ENCODE data around the gene COL20A1.

COL20A1 gene

DNA sequence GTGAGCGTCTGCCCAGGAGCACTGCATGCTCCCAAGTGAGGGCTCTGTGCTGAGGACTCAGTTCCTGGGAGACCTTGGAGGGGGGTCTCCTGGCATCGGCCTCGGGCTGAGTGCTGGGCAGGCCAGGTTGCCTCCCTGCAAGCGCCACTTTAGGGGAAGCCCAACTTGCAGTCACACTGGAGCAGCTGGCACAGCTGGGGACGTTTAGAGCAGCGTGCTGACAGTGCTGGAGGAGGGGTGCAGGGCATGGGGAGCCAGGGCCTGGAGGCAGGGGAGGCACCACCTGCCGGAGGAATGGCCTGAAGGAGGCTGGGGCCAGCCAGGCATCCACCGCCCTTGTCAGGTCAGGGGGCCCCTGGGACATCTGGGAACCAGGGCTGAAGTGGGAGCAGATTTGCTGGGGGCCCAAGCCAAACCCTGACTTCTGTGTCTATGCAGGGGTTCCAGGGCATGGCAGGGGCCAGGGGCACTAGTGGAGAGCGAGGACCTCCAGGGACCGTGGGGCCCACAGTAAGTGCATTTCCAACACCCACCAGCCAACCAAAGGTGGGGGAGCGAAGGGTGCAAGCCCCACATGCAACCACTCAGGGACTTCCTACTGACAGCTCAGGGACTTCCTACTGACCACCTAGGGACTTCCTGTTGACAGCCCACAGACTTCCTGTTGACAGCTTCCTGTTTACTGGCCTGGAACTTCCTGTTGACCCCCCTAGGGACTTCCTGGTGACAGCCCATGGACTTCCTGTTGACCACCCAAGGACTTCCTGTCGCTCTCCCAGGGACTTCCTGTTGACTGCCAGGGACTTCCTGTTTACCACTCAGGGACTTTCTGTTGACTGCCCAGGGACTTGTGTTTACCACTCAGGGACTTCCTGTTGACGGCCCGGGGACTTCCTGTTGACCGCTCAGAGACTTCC, 33.6 kb downstream of the COL20A1 start:
- ChIA-PET CTCF (interaction anchor here (1.0 to 1.7 kb wide), 3 partner anchors 12 to 103 kb away, joined by 3 to 4 read pairs (median 3); no protein-coding TSS in a partner anchor), POLR2A (no interaction called here)
- TF ChIP-seq, protein P1, sequence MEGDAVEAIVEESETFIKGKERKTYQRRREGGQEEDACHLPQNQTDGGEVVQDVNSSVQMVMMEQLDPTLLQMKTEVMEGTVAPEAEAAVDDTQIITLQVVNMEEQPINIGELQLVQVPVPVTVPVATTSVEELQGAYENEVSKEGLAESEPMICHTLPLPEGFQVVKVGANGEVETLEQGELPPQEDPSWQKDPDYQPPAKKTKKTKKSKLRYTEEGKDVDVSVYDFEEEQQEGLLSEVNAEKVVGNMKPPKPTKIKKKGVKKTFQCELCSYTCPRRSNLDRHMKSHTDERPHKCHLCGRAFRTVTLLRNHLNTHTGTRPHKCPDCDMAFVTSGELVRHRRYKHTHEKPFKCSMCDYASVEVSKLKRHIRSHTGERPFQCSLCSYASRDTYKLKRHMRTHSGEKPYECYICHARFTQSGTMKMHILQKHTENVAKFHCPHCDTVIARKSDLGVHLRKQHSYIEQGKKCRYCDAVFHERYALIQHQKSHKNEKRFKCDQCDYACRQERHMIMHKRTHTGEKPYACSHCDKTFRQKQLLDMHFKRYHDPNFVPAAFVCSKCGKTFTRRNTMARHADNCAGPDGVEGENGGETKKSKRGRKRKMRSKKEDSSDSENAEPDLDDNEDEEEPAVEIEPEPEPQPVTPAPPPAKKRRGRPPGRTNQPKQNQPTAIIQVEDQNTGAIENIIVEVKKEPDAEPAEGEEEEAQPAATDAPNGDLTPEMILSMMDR (IDR thresholded peaks at IDR 0.05; ENCODE audit: control extremely low read depth, extremely low read depth, low read depth, missing control alignments): no peak
- no peak for DNase-seq (ENCODE audit: extremely low spot score)

DNA sequence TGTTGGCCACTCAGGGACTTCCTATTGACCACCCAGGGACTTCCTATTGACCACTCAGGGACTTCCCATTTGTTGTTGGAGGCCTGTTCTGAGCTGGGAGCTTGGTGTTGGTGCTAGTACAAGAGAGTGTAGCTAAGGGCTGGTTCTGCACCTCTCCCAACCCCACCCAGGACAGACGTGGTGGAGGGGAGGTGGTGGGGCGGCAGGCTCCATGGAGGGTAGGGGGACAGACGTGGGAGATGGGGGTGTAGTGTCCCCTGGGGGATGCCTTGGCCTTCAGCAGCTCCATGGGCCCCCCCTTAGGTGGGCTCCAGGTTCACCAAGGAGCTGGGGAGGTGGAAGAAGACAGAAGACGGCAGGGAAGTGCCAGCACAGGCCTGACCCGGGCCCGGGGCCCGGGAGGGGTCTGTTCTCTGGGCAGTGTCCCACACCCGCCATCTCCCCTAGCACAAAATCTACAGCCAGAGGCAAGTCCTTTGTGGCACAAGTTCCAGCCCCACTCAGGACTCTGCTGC, 34.3 kb downstream of the COL20A1 start:
- TF ChIP-seq, protein P1 (IDR thresholded peaks at IDR 0.05; ENCODE audit: control extremely low read depth, extremely low read depth, low read depth, missing control alignments): no peak
- no peak for DNase-seq (ENCODE audit: extremely low spot score)
- CTCF ChIA-PET: interaction anchor here (1.0 to 1.7 kb wide), 3 partner anchors 11 to 104 kb away, joined by 3 to 4 read pairs (median 3); no protein-coding TSS in a partner anchor
- POLR2A ChIA-PET: no interaction called here

DNA sequence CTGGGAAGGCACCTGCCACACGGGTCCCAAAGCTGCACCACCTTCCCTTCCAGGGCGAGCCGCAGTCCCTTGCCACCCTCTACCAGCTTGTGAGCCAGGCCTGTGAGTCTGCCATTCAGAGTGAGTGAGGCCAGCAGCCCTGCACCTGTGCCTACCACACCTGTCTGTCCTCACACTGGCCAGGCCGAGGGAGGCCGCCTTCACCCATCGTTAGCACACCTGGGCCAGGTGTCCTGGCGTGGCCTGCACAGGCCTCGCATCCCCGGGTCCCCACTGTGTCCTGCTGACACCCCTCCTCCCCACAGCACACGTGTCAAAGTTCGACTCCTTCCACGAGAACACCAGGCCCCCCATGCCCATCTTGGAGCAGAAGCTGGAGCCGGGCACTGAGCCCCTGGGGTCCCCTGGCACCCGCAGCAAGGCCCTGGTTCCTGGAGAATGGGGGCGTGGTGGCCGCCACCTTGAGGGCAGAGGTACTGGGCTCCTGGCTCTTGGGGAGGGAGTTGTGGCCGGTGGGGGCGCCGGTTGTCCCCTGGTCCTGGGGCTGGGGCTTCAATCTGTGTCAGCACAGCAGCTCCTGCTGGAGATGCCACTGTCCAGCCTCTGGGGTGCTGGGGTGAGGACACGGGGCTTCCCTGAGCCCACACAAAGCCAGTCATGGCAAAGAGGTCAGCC, 35.2 kb downstream of the COL20A1 start:
- ChIA-PET POLR2A (no interaction called here), CTCF (interaction anchor here (1.3 kb wide), 1 partner anchor 10 kb away, joined by 3 read pairs; no protein-coding TSS in a partner anchor)
- DNase-seq (ENCODE audit: extremely low spot score): no peak
- TF ChIP-seq, protein P1 (IDR thresholded peaks at IDR 0.05; ENCODE audit: control extremely low read depth, extremely low read depth, low read depth, missing control alignments): no peak

DNA sequence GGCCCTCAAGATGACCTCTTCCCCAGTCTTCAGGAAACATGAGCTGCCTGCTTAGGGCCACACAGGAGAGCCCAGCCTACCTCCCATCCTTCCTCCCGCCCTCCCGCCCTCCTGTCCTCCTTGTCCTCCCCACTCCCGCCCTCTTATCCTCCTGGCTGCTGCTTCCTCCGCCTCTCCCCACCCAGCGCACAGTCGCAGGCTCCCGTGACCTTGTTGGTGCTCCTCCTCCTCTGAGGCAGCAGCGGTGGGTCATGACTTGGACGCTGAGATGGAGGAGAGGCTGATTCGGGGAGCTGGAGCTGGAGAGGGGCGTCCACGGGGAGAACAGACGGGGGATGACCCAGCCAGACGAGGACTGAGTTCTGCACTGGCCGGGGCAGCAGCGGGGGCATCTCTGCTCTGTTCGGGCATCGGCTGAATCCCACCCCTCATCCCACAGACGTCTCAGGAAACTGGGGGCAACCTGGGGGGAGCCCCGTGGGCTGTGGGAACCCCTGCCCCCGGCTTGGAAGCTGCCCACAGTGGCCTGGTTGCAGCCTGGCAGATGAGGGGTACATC, 35.8 kb downstream of the COL20A1 start:
- DNase-seq (ENCODE audit: extremely low spot score): no peak
- ChIA-PET POLR2A (no interaction called here), CTCF (no interaction called here)
- TF ChIP-seq, protein P1 (IDR thresholded peaks at IDR 0.05; ENCODE audit: control extremely low read depth, extremely low read depth, low read depth, missing control alignments): no peak

DNA sequence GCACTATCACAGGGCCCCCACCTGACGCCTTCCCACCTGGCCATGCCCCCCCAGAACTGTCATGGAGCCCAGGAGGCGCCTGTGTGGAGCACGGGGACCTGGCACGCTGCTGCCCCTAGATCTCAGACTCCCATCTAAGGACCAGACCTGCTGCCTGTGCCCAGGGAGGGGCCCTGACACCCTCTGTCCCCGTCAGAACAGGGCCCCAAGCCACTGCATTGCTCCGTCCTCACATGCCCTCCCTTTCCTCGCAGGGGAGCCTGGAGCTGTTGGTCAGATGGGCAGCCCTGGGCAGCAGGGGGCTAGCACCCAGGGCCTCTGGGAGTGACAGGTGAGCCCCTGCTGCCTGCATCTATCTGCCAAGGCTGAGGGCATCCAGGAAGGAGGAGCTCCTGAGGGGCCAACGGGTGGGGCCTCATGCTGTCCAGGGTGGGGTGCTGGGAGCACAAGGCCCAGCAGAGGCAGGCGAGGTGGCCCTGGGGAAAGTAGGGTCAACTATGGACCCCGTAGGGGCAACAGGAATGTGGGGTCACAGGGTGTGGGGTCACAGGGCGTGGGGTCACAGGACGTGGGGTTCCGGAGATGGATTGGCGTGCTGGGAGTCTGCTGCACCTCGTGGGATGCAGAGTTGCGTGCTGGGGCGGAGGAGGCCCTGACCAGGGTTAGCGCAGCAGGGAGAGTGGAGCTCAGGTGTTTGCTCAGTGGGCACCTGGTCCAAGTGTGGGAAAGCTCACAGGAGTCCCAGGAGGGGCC, 36.5 kb downstream of the COL20A1 start:
- POLR2A ChIA-PET: no interaction called here
- TF ChIP-seq, protein P1 (IDR thresholded peaks at IDR 0.05; ENCODE audit: control extremely low read depth, extremely low read depth, low read depth, missing control alignments): no peak
- CTCF ChIA-PET: no interaction called here
- DNase-seq (ENCODE audit: extremely low spot score): no peak
